Breast epithelium (tissue), 4 donors: Measurements from ENCODE around the gene ZNF775. TPM values are rescaled to one million over a fixed set of nuclear protein-coding genes. Genes with fewer than 3 reads are reported as not detected.

Experiments used
- DNase-seq, 2 donors: peaks; one replicate each; pipeline ENCODE4 v3.0.0-alpha.2; 2019; ENCODE audit warnings: low spot score in 2 of 2
- H3K27ac ChIP-seq, 2 donors: fragments of 200-600 bp; sonication (generic) in 1 of 2; one replicate each; pipeline ENCODE4 v1.5.1; 2016 to 2019; ENCODE audit warnings: mild to moderate bottlenecking in 1 of 2
- H3K27me3 ChIP-seq, 2 donors: fragments of 200-600 bp; sonication (generic) in 1 of 2; one replicate each; pipeline versions ENCODE4 v1.5.1 to v1.6.0; 2017 to 2019; ENCODE audit warnings: control low read depth in 1 of 2, mild to moderate bottlenecking in 1 of 2
- H3K36me3 ChIP-seq: fragments of 200-600 bp; one replicate; pipeline ENCODE4 v1.5.1; 2019
- H3K4me1 ChIP-seq, 2 donors: fragments of 200-600 bp; sonication (generic); one replicate each; pipeline ENCODE4 v1.5.1; 2016 to 2019; ENCODE audit warnings: control low read depth in 1 of 2
- H3K4me3 ChIP-seq, 3 donors: fragments of 200-600 bp; sonication (generic); 1 replicate in 2 of 3; 2 replicates in 1 of 3; pipeline ENCODE4 v1.5.1; 2016 to 2019; ENCODE audit warnings: mild to moderate bottlenecking in 3 of 3, moderate library complexity in 2 of 3
- H3K9me3 ChIP-seq, 2 donors: fragments of 200-600 bp; sonication (generic) in 1 of 2; one replicate each; pipeline ENCODE4 v1.5.1; 2016 to 2019; ENCODE audit warnings: control low read depth in 1 of 2
- CTCF ChIP-seq, 3 donors: fragments of 450-650 bp; IDR thresholded peaks; one replicate each; pipeline ENCODE4 v1.5.1; 2016 to 2017; ENCODE audit warnings: antibody characterized with exemption in 3 of 3, mild to moderate bottlenecking in 3 of 3, moderate library complexity in 3 of 3
- POLR2A ChIP-seq: fragments of 450-650 bp; IDR thresholded peaks from one replicate; pipeline ENCODE4 v1.6.1; 2016; ENCODE audit warnings: antibody characterized with exemption, mild to moderate bottlenecking, moderate library complexity
- POLR2AphosphoS5 ChIP-seq, 3 donors: sonication (generic); formaldehyde crosslinking; IDR thresholded peaks; one replicate each; pipeline ENCODE4 v1.6.1; 2017; ENCODE audit warnings: antibody characterized with exemption in 3 of 3
- intact Hi-C: fragments of 100-400 bp; cut with DNase I; formaldehyde crosslinking; loops from one replicate; pipeline ENCODE4 v1.15.1; 2023; ENCODE audit warnings: low total_unique reads
- total RNA-seq, 3 donors: library from RNA; depleted of rRNA; stranded (reverse); fragments of >200 nt; gene quantifications; one replicate each; pipeline ENCODE4 v1.1.0, GENCODE V29; 2016

The ZNF775 gene
- total RNA-seq, 3 donors from 2014 or later = 1.9 to 5.7 (median 4.6) TPM

DNA sequence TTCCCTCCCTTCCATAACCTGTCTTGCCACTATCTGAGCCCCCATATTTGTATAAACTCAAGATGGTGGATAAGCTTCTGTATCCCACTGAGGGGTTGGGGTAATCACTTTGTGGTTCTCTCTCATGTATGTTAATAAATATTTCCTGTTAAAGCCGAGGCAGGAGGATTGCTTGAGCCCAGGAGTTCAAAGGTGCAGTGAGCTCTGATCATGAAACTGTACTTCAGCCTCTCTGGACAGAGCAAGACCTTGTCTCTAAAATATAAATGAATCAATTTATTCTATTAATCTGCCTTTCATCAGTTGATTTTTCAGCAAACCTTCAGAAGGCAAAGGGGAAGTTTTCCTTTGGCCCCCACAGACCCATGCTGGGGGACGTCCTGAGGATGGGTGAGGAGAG lies 35.9 kb upstream of the ZNF775 start:
- DNase-seq = no peak
- TF ChIP-seq POLR2A (no peak), POLR2AphosphoS5 (IDR thresholded peaks at IDR 0.05) (no peak), CTCF (IDR thresholded peaks at IDR 0.05) (no peak)
- Histone ChIP-seq H3K36me3 (no peaks in the 10 kb centered on the region), H3K4me3 (no peak overlapping the region), H3K27ac (no peak overlapping the region), H3K27me3 (no peaks in the 10 kb centered on the region), H3K9me3 (peaks cover 0 to 6% of the 10 kb centered on the region in 2 donors), H3K4me1 (peaks cover 0 to 12% of the 10 kb centered on the region in 2 donors)
- intact Hi-C loops = no loop called here

- TF ChIP-seq CTCF (IDR thresholded peaks at IDR 0.05) = no peak
- TF ChIP-seq POLR2A = no peak
- no peak for TF ChIP-seq POLR2AphosphoS5 (IDR thresholded peaks at IDR 0.05)
- Histone ChIP-seq H3K4me3 (no peak overlapping the region), H3K27me3 (no peaks in the 10 kb centered on the region), H3K27ac (no peak overlapping the region), H3K9me3 (peaks cover 0 to 6% of the 10 kb centered on the region in 2 donors), H3K4me1 (peaks cover 0 to 12% of the 10 kb centered on the region in 2 donors), H3K36me3 (no peaks in the 10 kb centered on the region)
- intact Hi-C loops = no loop called here
- no peak for DNase-seq
These were observed 34.8 kb upstream of the ZNF775 start for GRCh38 chr7:150344299-150344698.

DNA sequence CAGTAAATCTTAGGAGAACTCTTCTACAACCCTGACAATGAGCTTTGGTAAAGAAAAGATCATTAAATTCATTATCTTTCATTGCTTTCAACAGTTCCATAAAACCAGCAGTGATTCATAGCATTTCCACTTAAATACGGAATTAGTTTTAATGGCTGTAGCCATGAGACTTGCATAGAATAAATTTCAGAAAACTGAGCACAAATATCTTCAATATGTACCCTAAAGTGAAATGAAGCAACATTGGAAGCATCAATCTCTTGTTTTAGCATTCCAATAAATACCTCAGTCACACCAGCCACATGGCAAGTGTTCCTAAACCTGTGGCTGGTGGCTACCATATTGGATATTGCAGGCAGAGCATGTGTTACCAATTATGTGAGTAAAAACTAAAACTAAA lies 34.1 kb upstream of the ZNF775 start:
- Histone ChIP-seq H3K9me3 (peaks cover 0 to 6% of the 10 kb centered on the region in 2 donors), H3K27me3 (no peaks in the 10 kb centered on the region), H3K27ac (no peak overlapping the region), H3K36me3 (no peaks in the 10 kb centered on the region), H3K4me1 (peaks cover 0 to 5% of the 10 kb centered on the region in 2 donors), H3K4me3 (no peak overlapping the region)
- no peak for TF ChIP-seq POLR2AphosphoS5 (IDR thresholded peaks at IDR 0.05)
- no peak for TF ChIP-seq CTCF (IDR thresholded peaks at IDR 0.05)
- no peak for TF ChIP-seq POLR2A
- no peak for DNase-seq
- intact Hi-C loops = no loop called here

- DNase-seq = no peak
These were observed 32.2 kb upstream of the ZNF775 start for GRCh38 chr7:150346922-150347321.

More at GRCh38 chr7:150346922-150347321, 32.2 kb upstream of the ZNF775 start:
- H3K4me3 ChIP-seq = no peak overlapping the region
- intact Hi-C loops = no loop called here
- no peaks in the 10 kb centered on the region for H3K27me3 ChIP-seq
- no peak overlapping the region for H3K27ac ChIP-seq
- H3K36me3 ChIP-seq = no peaks in the 10 kb centered on the region
- TF ChIP-seq POLR2A (no peak), POLR2AphosphoS5 (IDR thresholded peaks at IDR 0.05) (no peak), CTCF (IDR thresholded peaks at IDR 0.05) (no peak)
- peaks cover 0 to 6% of the 10 kb centered on the region in 2 donors for H3K9me3 ChIP-seq
- H3K4me1 ChIP-seq = no peaks in the 10 kb centered on the region
